GM23338 (cell line): Measurements from ENCODE around the gene TTC28.

Experiments used
- CREB1 ChIP-seq: fragments of 250-450 bp; sonication (Bioruptor Pico); IDR thresholded peaks from 2 replicates; pipeline ENCODE4 v1.5.0; 2020; ENCODE audit warnings: low read depth, mild to moderate bottlenecking, moderate library complexity
- CTCF ChIP-seq, 2 experiments: fragments of 200-600 bp in 1 of 2; sonication (generic) in 1 of 2; conservative IDR thresholded peaks; 2 replicates each; pipeline versions ENCODE4 v1.5.1 to v1.6.1; 2016 to 2017; ENCODE audit warnings: antibody characterized with exemption in 2 of 2, low read depth in 2 of 2, mild to moderate bottlenecking in 2 of 2, moderate library complexity in 1 of 2
- EZH2phosphoT487 ChIP-seq: fragments of 200-600 bp; sonication (generic); IDR thresholded peaks from one replicate; pipeline ENCODE4 v1.8.1; 2018; ENCODE audit warnings: antibody characterized with exemption; ENCODE audit not compliant: unreplicated experiment
- POLR2AphosphoS5 ChIP-seq: IDR thresholded peaks from 2 replicates; pipeline ENCODE4 v1.6.1; 2016; ENCODE audit warnings: antibody characterized with exemption, low read depth
- REST ChIP-seq: IDR thresholded peaks from one replicate; pipeline ENCODE4 v1.6.1; 2018; ENCODE audit warnings: antibody characterized with exemption; ENCODE audit not compliant: unreplicated experiment

- no peak for TF ChIP-seq CTCF (conservative IDR thresholded peaks at IDR 0.05; ENCODE audit: low read depth in 2 of 2)
- TF ChIP-seq CREB1 (CRISPR knock-in tag), result no peak
- no peak for TF ChIP-seq POLR2AphosphoS5
- TF ChIP-seq REST, result no peak
- TF ChIP-seq EZH2phosphoT487, result no peak
Measured at GRCh38 chr22:27982106-27982505, 697.5 kb downstream of the TTC28 start.
